K562 (cell line): ENCODE measurements around the gene MASP1. TPM values are rescaled to one million over a fixed set of nuclear protein-coding genes. Genes with fewer than 3 reads are reported as not detected.
A peak's percentile ranks its signal among the peaks of the same experiment; 100 is the strongest.

Source experiments
- ARID1B ChIP-seq: fragments of 450-650 bp; IDR thresholded peaks from 2 replicates; pipeline ENCODE4 v1.6.1; 2016; ENCODE audit warnings: antibody characterized with exemption, mild to moderate bottlenecking, inconsistent platforms
- CHD4 ChIP-seq: fragments of 200-600 bp; sonication (generic); IDR thresholded peaks from 3 replicates; pipeline ENCODE4 v1.6.1; 2012; ENCODE audit warnings: low read depth, mild to moderate bottlenecking, mixed read lengths, low read length, inconsistent platforms; ENCODE audit not compliant: insufficient read depth, insufficient replicate concordance, poor library complexity, severe bottlenecking
- EP300 ChIP-seq: IDR thresholded peaks from 2 replicates; pipeline ENCODE4 v1.6.1; 2012; ENCODE audit warnings: low read length, improper control_type of control experiment
- EWSR1 ChIP-seq: fragments of 450-650 bp; IDR thresholded peaks from 2 replicates; pipeline ENCODE4 v1.6.1; 2018; ENCODE audit warnings: borderline replicate concordance, mild to moderate bottlenecking, low read depth, moderate library complexity; ENCODE audit not compliant: partially characterized antibody
- HDAC3 ChIP-seq: fragments of 450-650 bp; IDR thresholded peaks from 2 replicates; pipeline ENCODE4 v1.6.1; 2018; ENCODE audit warnings: borderline replicate concordance, mild to moderate bottlenecking, moderate library complexity; ENCODE audit not compliant: partially characterized antibody
- JUN ChIP-seq, 2 experiments: sonication (generic) in 1 of 2; formaldehyde crosslinking in 1 of 2; IDR thresholded peaks; 2 replicates each; pipeline versions ENCODE4 v1.6.1 to v1.8.0; 2012 to 2022; ENCODE audit warnings: borderline replicate concordance in 2 of 2, mild to moderate bottlenecking in 2 of 2, improper control_type of control experiment in 1 of 2, low read depth in 1 of 2, low read length in 1 of 2, missing genetic modification reagents in 1 of 2
- JUND ChIP-seq, 2 experiments: IDR thresholded peaks; 2 replicates in 1 of 2; 3 replicates in 1 of 2; pipeline ENCODE4 v1.6.1; 2011; ENCODE audit warnings: borderline replicate concordance in 2 of 2, low read depth in 2 of 2, low read length in 2 of 2, improper control_type of control experiment in 1 of 2, missing biosample characterization in 1 of 2, missing genetic modification characterization in 1 of 2, missing genetic modification reagents in 1 of 2
- MTA1 ChIP-seq: fragments of 450-650 bp; IDR thresholded peaks from 2 replicates; pipeline ENCODE4 v1.6.1; 2017; ENCODE audit warnings: borderline replicate concordance
- MYC ChIP-seq, 2 experiments: fragments of 250-450 bp in 1 of 2; sonication (Bioruptor Pico) in 1 of 2; IDR thresholded peaks; 2 replicates each; pipeline versions ENCODE4 v1.5.1 to v1.6.1; 2012 to 2021; ENCODE audit warnings: low read depth in 2 of 2, borderline replicate concordance in 1 of 2, improper control_type of control experiment in 1 of 2, low read length in 1 of 2, mild to moderate bottlenecking in 1 of 2, moderate library complexity in 1 of 2
- NR2C2 ChIP-seq, 2 experiments: fragments of 200-800 bp in 1 of 2; sonication (Bioruptor generic) in 1 of 2; sonication (generic) in 1 of 2; formaldehyde crosslinking in 1 of 2; IDR thresholded peaks; 2 replicates each; pipeline versions ENCODE4 v1.6.1 to v1.8.0; 2016 to 2022; ENCODE audit warnings: mild to moderate bottlenecking in 1 of 2, missing compliant biosample characterization in 1 of 2, missing genetic modification characterization in 1 of 2, missing genetic modification reagents in 1 of 2
- RUNX1 ChIP-seq: sonication (generic); IDR thresholded peaks from 2 replicates; pipeline ENCODE4 v1.6.1; 2016; ENCODE audit warnings: antibody characterized with exemption, low read depth
- SIX5 ChIP-seq, 2 experiments: IDR thresholded peaks; 2 replicates each; pipeline ENCODE4 v1.6.1; 2011; ENCODE audit warnings: low read length in 2 of 2, borderline replicate concordance in 1 of 2, low read depth in 1 of 2, mild to moderate bottlenecking in 1 of 2, moderate library complexity in 1 of 2; ENCODE audit not compliant: insufficient read depth in 1 of 2
- SMARCA4 ChIP-seq: fragments of 450-650 bp; IDR thresholded peaks from 2 replicates; pipeline ENCODE4 v1.6.1; 2016
- SMARCE1 ChIP-seq: fragments of 450-650 bp; IDR thresholded peaks from 2 replicates; pipeline ENCODE4 v1.7.1; 2016; ENCODE audit warnings: mild to moderate bottlenecking
- TEAD1 ChIP-seq, 2 experiments: fragments of 450-650 bp in 1 of 2; sonication (generic) in 1 of 2; formaldehyde crosslinking; IDR thresholded peaks; 2 replicates each; pipeline versions ENCODE4 v1.4.0 to v1.8.0; 2020 to 2022; ENCODE audit warnings: mild to moderate bottlenecking in 2 of 2, missing genetic modification reagents in 1 of 2
- TRIM24 ChIP-seq, 2 experiments: fragments of 450-650 bp; IDR thresholded peaks; 2 replicates each; pipeline ENCODE4 v1.6.1; 2016
- ZBTB17 ChIP-seq: fragments of 450-650 bp; formaldehyde crosslinking; IDR thresholded peaks from 2 replicates; pipeline ENCODE4 v1.4.0; 2020; ENCODE audit warnings: mild to moderate bottlenecking
- ZFX ChIP-seq: sonication (generic); formaldehyde crosslinking; IDR thresholded peaks from 2 replicates; pipeline ENCODE4 v1.8.0; 2022; ENCODE audit warnings: mild to moderate bottlenecking, missing genetic modification reagents, moderate library complexity
- ZNF778 ChIP-seq: fragments of 450-650 bp; formaldehyde crosslinking; IDR thresholded peaks from 2 replicates; pipeline ENCODE4 v1.4.0; 2020; ENCODE audit warnings: mild to moderate bottlenecking, moderate library complexity
- polyA plus RNA-seq, 8 experiments: library from polyadenylated mRNA; depleted of rRNA in 4 of 8; stranded (reverse) in 5 of 8; unstranded in 3 of 8; fragments of >200 nt; fragmentation: Nextera tagmentation in 2 of 8; fragmentation: Illumina TruSeq in 1 of 8; extraction: Ambion mirVana in 2 of 8; extraction: Trizol in 1 of 8; gene quantifications; 2 replicates each; pipeline versions ENCODE4 v1.2.1 to v1.2.3, GENCODE V29; 2011 to 2014; ENCODE audit warnings: inconsistent platforms in 1 of 8, missing spikeins in 1 of 8
- total RNA-seq, 7 experiments: library from RNA; depleted of rRNA in 6 of 7; stranded (reverse); fragments of >200 nt in 6 of 7; fragmentation: Illumina TruSeq in 2 of 7; extraction: Trizol in 2 of 7; gene quantifications; 2 replicates each; pipeline versions ENCODE4 v1.2.1 to v1.2.3, GENCODE V29; 2011 to 2021; ENCODE audit warnings: low replicate concordance in 1 of 7
- TF ChIP-seq, protein P1 (sequence below): fragments of 450-650 bp; formaldehyde crosslinking; IDR thresholded peaks from 2 replicates; pipeline ENCODE4 v1.4.0; 2022; ENCODE audit warnings: mild to moderate bottlenecking, moderate library complexity
- TF ChIP-seq, protein P2 (sequence below), 2 experiments: fragments of 200-800 bp in 1 of 2; sonication (Bioruptor generic) in 1 of 2; sonication (generic) in 1 of 2; formaldehyde crosslinking in 1 of 2; IDR thresholded peaks in 1 of 2; conservative IDR thresholded peaks in 1 of 2; 2 replicates each; pipeline versions ENCODE4 v1.5.0 to v1.6.1; 2016 to 2020; ENCODE audit warnings: missing compliant biosample characterization in 1 of 2, missing genetic modification characterization in 1 of 2, missing genetic modification reagents in 1 of 2

The MASP1 gene
- total and polyA plus RNA-seq, 9 of the 15 experiments (the other 6 are each of a cell fraction or from before 2014, with no cell fraction given), result 0.03 to 0.24 (median 0.20) TPM; not detected in 3

DNA sequence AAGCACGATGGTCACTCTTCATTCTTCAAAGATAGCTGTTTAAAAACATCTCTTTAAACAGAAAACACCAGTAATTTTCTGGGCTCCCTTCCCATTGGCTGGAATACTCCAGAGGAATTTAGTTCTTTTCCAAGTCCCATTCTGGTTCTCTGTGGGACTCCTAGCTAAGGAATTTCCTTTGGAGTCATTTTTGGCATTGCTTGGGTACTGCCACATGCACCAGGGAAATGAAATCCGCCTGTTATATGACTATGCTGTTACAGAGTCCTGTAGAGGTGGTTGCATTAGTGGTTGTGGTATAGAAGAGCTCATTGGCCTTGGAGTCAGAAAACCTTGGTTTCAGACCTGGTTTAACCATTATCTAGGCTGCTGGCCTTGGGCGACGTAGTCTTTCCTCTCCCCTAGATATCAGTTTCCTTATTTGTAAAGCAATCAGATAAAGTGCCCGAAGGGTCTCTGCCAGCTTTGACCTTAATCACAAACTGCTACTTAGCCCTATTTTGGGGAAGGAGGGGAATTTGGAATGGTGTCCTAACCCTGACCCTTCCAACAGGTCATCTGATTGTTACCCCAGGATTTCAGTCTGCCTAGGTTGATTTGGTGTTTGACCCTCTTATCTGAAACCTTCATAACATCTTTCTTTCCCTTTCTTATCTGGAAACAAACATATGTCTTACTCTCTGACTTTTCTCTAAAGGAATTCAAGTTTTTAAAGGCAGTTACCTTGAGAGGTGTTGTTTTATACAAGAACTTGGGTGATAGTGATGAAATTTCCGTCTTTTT, 80.8 kb downstream of the MASP1 start (continued):
- no peak; the same call in 1 of the 2 replicates for TF ChIP-seq JUND (IDR thresholded peaks at IDR 0.05; ENCODE audit: borderline replicate concordance, low read depth, low read length)
- 0 out of 3 replicates have a peak, but pooled peaks have one; percentile 29 for TF ChIP-seq JUND (tag; IDR thresholded peaks at IDR 0.05; ENCODE audit: borderline replicate concordance, low read depth, low read length)
- TF ChIP-seq ARID1B, result peak; percentile 89
- TF ChIP-seq ZNF778 (CRISPR knock-in tag), result no peak
- no peak for TF ChIP-seq ZFX
- no peak for TF ChIP-seq CHD4
- peak; percentile 75 for TF ChIP-seq EP300
- TF ChIP-seq MTA1, result 0 out of 2 replicates have a peak, but pooled peaks have one; percentile 47
- peak in 1 of 2 experiments; percentile 46; a peak in 1 of 4 replicates for TF ChIP-seq TRIM24 (IDR thresholded peaks at IDR 0.05)
- no peak for TF ChIP-seq MYC (IDR thresholded peaks at IDR 0.05; ENCODE audit: low read depth, low read length)
- no peak for TF ChIP-seq MYC (CRISPR knock-in tag; IDR thresholded peaks at IDR 0.05; ENCODE audit: borderline replicate concordance, low read depth)
- TF ChIP-seq EWSR1, result no peak
- TF ChIP-seq, protein P1, sequence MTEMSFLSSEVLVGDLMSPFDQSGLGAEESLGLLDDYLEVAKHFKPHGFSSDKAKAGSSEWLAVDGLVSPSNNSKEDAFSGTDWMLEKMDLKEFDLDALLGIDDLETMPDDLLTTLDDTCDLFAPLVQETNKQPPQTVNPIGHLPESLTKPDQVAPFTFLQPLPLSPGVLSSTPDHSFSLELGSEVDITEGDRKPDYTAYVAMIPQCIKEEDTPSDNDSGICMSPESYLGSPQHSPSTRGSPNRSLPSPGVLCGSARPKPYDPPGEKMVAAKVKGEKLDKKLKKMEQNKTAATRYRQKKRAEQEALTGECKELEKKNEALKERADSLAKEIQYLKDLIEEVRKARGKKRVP, result no peak
- peak in 1 of 2 experiments; percentile 54; a peak in 1 of 4 replicates for TF ChIP-seq TEAD1 (CRISPR knock-in tag; IDR thresholded peaks at IDR 0.05)
- no peak for TF ChIP-seq SIX5 (IDR thresholded peaks at IDR 0.05; ENCODE audit: borderline replicate concordance in 1 of 2, insufficient read depth in 1 of 2, low read depth in 1 of 2, low read length in 2 of 2)
- TF ChIP-seq SMARCE1, result peak; percentile 78; the same call in 1 of the 2 replicates
- peak; percentile 77; the same call in 1 of the 2 replicates for TF ChIP-seq SMARCA4
- TF ChIP-seq JUN (IDR thresholded peaks at IDR 0.05; ENCODE audit: borderline replicate concordance, low read depth, low read length), result no peak
- no peak for TF ChIP-seq JUN (CRISPR knock-in tag; IDR thresholded peaks at IDR 0.05; ENCODE audit: borderline replicate concordance)
- no peak for TF ChIP-seq RUNX1
- TF ChIP-seq, protein P2, sequence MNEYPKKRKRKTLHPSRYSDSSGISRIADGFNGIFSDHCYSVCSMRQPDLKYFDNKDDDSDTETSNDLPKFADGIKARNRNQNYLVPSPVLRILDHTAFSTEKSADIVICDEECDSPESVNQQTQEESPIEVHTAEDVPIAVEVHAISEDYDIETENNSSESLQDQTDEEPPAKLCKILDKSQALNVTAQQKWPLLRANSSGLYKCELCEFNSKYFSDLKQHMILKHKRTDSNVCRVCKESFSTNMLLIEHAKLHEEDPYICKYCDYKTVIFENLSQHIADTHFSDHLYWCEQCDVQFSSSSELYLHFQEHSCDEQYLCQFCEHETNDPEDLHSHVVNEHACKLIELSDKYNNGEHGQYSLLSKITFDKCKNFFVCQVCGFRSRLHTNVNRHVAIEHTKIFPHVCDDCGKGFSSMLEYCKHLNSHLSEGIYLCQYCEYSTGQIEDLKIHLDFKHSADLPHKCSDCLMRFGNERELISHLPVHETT (CRISPR knock-in tag; conservative IDR thresholded peaks at IDR 0.05 in 1 of 2, IDR thresholded peaks at IDR 0.05 in 1 of 2), result peak in 1 of 2 experiments; percentile 52; a peak in 1 of 4 replicates
- TF ChIP-seq NR2C2 (CRISPR knock-in tag; IDR thresholded peaks at IDR 0.05), result no peak
- TF ChIP-seq NR2C2 (tag; IDR thresholded peaks at IDR 0.05), result peak; percentile 56
- peak; percentile 31 for TF ChIP-seq HDAC3
- no peak for TF ChIP-seq ZBTB17
